ENCODE measurements around the gene PLGRKT. TPM values are rescaled to one million over a fixed set of nuclear protein-coding genes. Genes with fewer than 3 reads are reported as not detected.

Gene PLGRKT
- total and polyA plus RNA-seq, 2 experiments from 2014 or later = 28.3 to 40.3 TPM

- Histone ChIP-seq H3K9me3 (ENCODE audit: low read depth) (no peaks in the 10 kb centered on the region), H3K9me2 (ENCODE audit: insufficient read depth) (no peaks in the 10 kb centered on the region), H3K36me3 (ENCODE audit: low read depth) (0 out of 2 replicates have a peak, but pooled peaks cover 3% of the 10 kb centered on the region), H4K20me1 (ENCODE audit: insufficient read depth) (no peaks in the 10 kb centered on the region), H3K4me1 (ENCODE audit: insufficient read depth) (no peaks in the 10 kb centered on the region), H3K4me2 (ENCODE audit: unreplicated experiment) (no peak overlapping the region), H3K9ac (no peak overlapping the region), H3K79me2 (ENCODE audit: insufficient read depth) (no peaks in the 10 kb centered on the region), H3K27ac (no peak overlapping the region), H2AFZ (no peak overlapping the region), H3K4me3 (no peak overlapping the region), H3K27me3 (replicated peaks; ENCODE audit: insufficient read depth) (no peaks in the 10 kb centered on the region), H3F3A (ENCODE audit: insufficient read depth) (no peaks in the 10 kb centered on the region)
- DNase-seq = peak; percentile 16
- WGBS, 2 experiments (ENCODE audit: low coverage in 1 of 2, low lambda C conversion rate in 2 of 2, missing lambda C conversion rate in 2 of 2) = 49 to 58% methylated on average over 3 of the region's 3 CpGs
- in situ Hi-C loops (cut with MboI) = no loop called here
- TF ChIP-seq EZH2phosphoT487 (IDR thresholded peaks at IDR 0.05; ENCODE audit: insufficient read depth, low read depth) (no peak), EZH2 (IDR thresholded peaks at IDR 0.05; ENCODE audit: insufficient read depth, poor library complexity, severe bottlenecking) (no peak)
Measured at GRCh38 chr9:5430912-5431311, 6.8 kb downstream of the PLGRKT start.

DNA sequence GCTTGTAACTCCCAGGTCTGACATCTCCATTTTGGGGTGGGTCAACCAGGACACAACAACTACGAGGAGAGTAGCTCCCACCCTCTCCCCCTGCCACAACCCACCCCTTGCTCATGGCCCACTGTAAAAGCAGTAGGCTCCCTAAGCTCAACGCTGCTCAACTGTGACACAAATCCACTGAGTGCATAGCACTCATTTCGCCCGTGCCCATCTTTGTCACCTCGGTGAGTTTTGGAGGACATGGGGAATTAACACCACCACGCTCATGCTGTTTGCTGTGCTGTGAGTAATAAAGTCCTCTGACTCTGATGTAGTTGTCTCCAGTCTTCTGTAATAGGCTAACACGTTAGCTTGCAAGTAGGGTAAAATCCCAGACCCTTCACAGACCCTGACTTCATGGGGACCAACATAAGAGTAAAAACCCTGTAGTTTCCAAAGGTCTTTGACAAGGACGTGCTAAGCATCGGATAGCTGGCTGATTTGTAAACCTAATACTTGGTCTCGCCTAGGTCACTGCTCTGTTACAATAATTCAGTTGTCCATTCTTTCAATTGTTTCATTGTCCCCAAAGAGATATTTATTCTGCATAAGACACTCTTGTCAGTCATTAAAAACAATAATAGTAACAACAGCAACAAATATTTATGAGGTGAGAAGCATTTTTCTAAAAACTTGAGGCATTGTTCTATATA lies 7.7 kb downstream of the PLGRKT start:
- 0 out of 2 replicates have a peak, but pooled peaks cover 3% of the 10 kb centered on the region for H3K36me3 ChIP-seq (ENCODE audit: low read depth)
- H3K79me2 ChIP-seq (ENCODE audit: insufficient read depth) = no peaks in the 10 kb centered on the region
- no peak overlapping the region for H3K9ac ChIP-seq
- no peak overlapping the region for H3K4me2 ChIP-seq (ENCODE audit: unreplicated experiment)
- no peak for DNase-seq
- no peaks in the 10 kb centered on the region for H3K4me1 ChIP-seq (ENCODE audit: insufficient read depth)
- H4K20me1 ChIP-seq (ENCODE audit: insufficient read depth) = no peaks in the 10 kb centered on the region
- H3K27ac ChIP-seq = no peak overlapping the region
- in situ Hi-C loops (cut with MboI) = no loop called here
- TF ChIP-seq EZH2 (IDR thresholded peaks at IDR 0.05; ENCODE audit: insufficient read depth, poor library complexity, severe bottlenecking) (no peak), EZH2phosphoT487 (IDR thresholded peaks at IDR 0.05; ENCODE audit: insufficient read depth, low read depth) (no peak)
- H3F3A ChIP-seq (ENCODE audit: insufficient read depth) = no peaks in the 10 kb centered on the region
- no peaks in the 10 kb centered on the region for H3K9me3 ChIP-seq (ENCODE audit: low read depth)
- no peaks in the 10 kb centered on the region for H3K9me2 ChIP-seq (ENCODE audit: insufficient read depth)
- no peak overlapping the region for H2AFZ ChIP-seq
- WGBS, 2 experiments (ENCODE audit: low coverage in 1 of 2, low lambda C conversion rate in 2 of 2, missing lambda C conversion rate in 2 of 2) = 95 to 100% methylated on average over 10 of the region's 10 CpGs
- H3K4me3 ChIP-seq = no peak overlapping the region
- H3K27me3 ChIP-seq (replicated peaks; ENCODE audit: insufficient read depth) = no peaks in the 10 kb centered on the region

- Histone ChIP-seq H3K36me3 (ENCODE audit: low read depth) (0 out of 2 replicates have a peak, but pooled peaks cover 3% of the 10 kb centered on the region), H3K27me3 (replicated peaks; ENCODE audit: insufficient read depth) (no peaks in the 10 kb centered on the region), H3K9ac (no peak overlapping the region), H3K4me3 (no peak overlapping the region), H2AFZ (no peak overlapping the region), H3K27ac (no peak overlapping the region), H3K4me2 (ENCODE audit: unreplicated experiment) (no peak overlapping the region), H3K9me2 (ENCODE audit: insufficient read depth) (no peaks in the 10 kb centered on the region), H3K4me1 (ENCODE audit: insufficient read depth) (no peaks in the 10 kb centered on the region), H3F3A (ENCODE audit: insufficient read depth) (no peaks in the 10 kb centered on the region), H4K20me1 (ENCODE audit: insufficient read depth) (no peaks in the 10 kb centered on the region), H3K9me3 (ENCODE audit: low read depth) (no peaks in the 10 kb centered on the region), H3K79me2 (ENCODE audit: insufficient read depth) (no peaks in the 10 kb centered on the region)
- in situ Hi-C loops (cut with MboI) = no loop called here
- TF ChIP-seq EZH2phosphoT487 (IDR thresholded peaks at IDR 0.05; ENCODE audit: insufficient read depth, low read depth) (no peak), EZH2 (IDR thresholded peaks at IDR 0.05; ENCODE audit: insufficient read depth, poor library complexity, severe bottlenecking) (no peak)
- peak; percentile 14 for DNase-seq
- 77 to 88% methylated on average over 2 of the region's 2 CpGs for WGBS, 2 experiments (ENCODE audit: low coverage in 1 of 2, low lambda C conversion rate in 2 of 2, missing lambda C conversion rate in 2 of 2)
Measured at GRCh38 chr9:5428794-5429528, 8.8 kb downstream of the PLGRKT start.

DNA sequence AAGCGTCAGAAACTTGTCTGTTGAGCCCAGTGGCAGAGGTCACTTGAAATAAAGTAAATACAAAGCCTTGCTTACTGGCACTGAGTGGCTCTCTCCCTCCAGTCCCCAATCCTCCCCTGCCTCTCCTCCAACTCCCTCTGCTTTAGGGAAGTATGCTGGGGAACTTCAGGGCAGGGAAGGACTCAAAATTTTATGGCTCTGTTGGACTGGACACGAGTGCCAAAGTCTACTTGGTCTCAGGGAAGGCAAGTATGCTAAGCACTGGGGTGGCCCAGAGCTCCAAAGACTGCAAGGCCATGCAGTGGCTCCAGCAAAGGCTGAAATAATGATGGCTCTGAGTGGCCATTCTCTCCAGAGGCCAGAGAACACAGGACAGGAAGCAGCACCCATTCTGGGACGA lies 9.6 kb downstream of the PLGRKT start:
- TF ChIP-seq EZH2 (IDR thresholded peaks at IDR 0.05; ENCODE audit: insufficient read depth, poor library complexity, severe bottlenecking) (no peak), EZH2phosphoT487 (IDR thresholded peaks at IDR 0.05; ENCODE audit: insufficient read depth, low read depth) (no peak)
- in situ Hi-C loops (cut with MboI) = no loop called here
- no peaks in the 10 kb centered on the region for H3K4me1 ChIP-seq (ENCODE audit: insufficient read depth)
- H3K4me2 ChIP-seq (ENCODE audit: unreplicated experiment) = no peak overlapping the region
- H3K27me3 ChIP-seq (replicated peaks; ENCODE audit: insufficient read depth) = no peaks in the 10 kb centered on the region
- no peak overlapping the region for H3K9ac ChIP-seq
- WGBS, 2 experiments (ENCODE audit: low coverage in 1 of 2, low lambda C conversion rate in 2 of 2, missing lambda C conversion rate in 2 of 2) = 95 to 98% methylated on average over 3 of the region's 3 CpGs
- H3K9me2 ChIP-seq (ENCODE audit: insufficient read depth) = no peaks in the 10 kb centered on the region
- H3K27ac ChIP-seq = no peak overlapping the region
- no peak for DNase-seq
- 0 out of 2 replicates have a peak, but pooled peaks cover 3% of the 10 kb centered on the region for H3K36me3 ChIP-seq (ENCODE audit: low read depth)
- no peak overlapping the region for H3K4me3 ChIP-seq
- H3K9me3 ChIP-seq (ENCODE audit: low read depth) = no peaks in the 10 kb centered on the region
- H2AFZ ChIP-seq = no peak overlapping the region
- no peaks in the 10 kb centered on the region for H4K20me1 ChIP-seq (ENCODE audit: insufficient read depth)
- H3K79me2 ChIP-seq (ENCODE audit: insufficient read depth) = no peaks in the 10 kb centered on the region
- H3F3A ChIP-seq (ENCODE audit: insufficient read depth) = no peaks in the 10 kb centered on the region

Measured in GM23248 (cell line).